ENCODE measurements around the gene UBL5. TPM values are rescaled to one million over a fixed set of nuclear protein-coding genes. Genes with fewer than 3 reads are reported as not detected.

The UBL5 gene
- polyA plus RNA-seq, 2 of the 4 experiments (the other 2 are of a cell fraction) = 460 to 519 TPM

DNA sequence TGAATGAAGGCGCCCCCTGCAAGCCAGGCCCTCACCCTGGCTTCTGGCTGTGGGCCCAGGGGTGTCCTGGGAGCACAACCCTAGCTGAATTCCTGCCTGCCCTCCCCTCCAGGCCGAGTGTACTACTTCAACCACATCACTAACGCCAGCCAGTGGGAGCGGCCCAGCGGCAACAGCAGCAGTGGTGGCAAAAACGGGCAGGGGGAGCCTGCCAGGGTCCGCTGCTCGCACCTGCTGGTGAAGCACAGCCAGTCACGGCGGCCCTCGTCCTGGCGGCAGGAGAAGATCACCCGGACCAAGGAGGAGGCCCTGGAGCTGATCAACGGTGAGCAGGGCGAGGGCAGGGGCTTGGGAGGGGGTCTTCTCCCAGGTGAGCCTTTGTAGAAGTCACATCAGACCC, 10.6 kb downstream of the UBL5 start (continued):
- TF ChIP-seq RCOR1 (IDR thresholded peaks at IDR 0.05; ENCODE audit: low read depth, low read length) = no peak
- no peak for TF ChIP-seq POLR2A (IDR thresholded peaks at IDR 0.05; ENCODE audit: low read length)
- TF ChIP-seq MAX (IDR thresholded peaks at IDR 0.05) = no peak
- TF ChIP-seq NR3C1 (IDR thresholded peaks at IDR 0.05) = no peak

GRCh38 chr19:9839415-9839814, 11.7 kb downstream of the UBL5 start:
- DNase-seq (ENCODE audit: low read depth in 1 of 2, low spot score in 1 of 2) (no peak), ATAC-seq (no peak), FAIRE-seq (no peak)
- Histone ChIP-seq H3K9me3 (no peaks in the 10 kb centered on the region), H3K27ac (no peak overlapping the region), H3K4me1 (peaks cover 8% of the 10 kb centered on the region), H3K4me3 (no peak overlapping the region), H3K4me2 (no peak overlapping the region)
- 100% methylated on average over 1 of the region's 1 CpG for WGBS (ENCODE audit: missing lambda C conversion rate)
- ChIA-PET POLR2A (no interaction called here), CTCF (interaction anchor here (1.0 to 1.3 kb wide), 2 partner anchors 8 to 91 kb away, joined by 4 to 6 read pairs; no protein-coding TSS in a partner anchor)
- TF ChIP-seq REST (IDR thresholded peaks at IDR 0.05) = no peak
- TF ChIP-seq, protein P1, sequence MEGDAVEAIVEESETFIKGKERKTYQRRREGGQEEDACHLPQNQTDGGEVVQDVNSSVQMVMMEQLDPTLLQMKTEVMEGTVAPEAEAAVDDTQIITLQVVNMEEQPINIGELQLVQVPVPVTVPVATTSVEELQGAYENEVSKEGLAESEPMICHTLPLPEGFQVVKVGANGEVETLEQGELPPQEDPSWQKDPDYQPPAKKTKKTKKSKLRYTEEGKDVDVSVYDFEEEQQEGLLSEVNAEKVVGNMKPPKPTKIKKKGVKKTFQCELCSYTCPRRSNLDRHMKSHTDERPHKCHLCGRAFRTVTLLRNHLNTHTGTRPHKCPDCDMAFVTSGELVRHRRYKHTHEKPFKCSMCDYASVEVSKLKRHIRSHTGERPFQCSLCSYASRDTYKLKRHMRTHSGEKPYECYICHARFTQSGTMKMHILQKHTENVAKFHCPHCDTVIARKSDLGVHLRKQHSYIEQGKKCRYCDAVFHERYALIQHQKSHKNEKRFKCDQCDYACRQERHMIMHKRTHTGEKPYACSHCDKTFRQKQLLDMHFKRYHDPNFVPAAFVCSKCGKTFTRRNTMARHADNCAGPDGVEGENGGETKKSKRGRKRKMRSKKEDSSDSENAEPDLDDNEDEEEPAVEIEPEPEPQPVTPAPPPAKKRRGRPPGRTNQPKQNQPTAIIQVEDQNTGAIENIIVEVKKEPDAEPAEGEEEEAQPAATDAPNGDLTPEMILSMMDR (IDR thresholded peaks at IDR 0.05) = no peak
- TF ChIP-seq GATA3 (IDR thresholded peaks at IDR 0.05; ENCODE audit: borderline replicate concordance) = no peak
- TF ChIP-seq, protein P2, sequence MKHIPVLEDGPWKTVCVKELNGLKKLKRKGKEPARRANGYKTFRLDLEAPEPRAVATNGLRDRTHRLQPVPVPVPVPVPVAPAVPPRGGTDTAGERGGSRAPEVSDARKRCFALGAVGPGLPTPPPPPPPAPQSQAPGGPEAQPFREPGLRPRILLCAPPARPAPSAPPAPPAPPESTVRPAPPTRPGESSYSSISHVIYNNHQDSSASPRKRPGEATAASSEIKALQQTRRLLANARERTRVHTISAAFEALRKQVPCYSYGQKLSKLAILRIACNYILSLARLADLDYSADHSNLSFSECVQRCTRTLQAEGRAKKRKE (CRISPR knock-in tag; IDR thresholded peaks at IDR 0.05; ENCODE audit: low read depth) = no peak
- TF ChIP-seq ZSCAN20 (CRISPR knock-in tag; IDR thresholded peaks at IDR 0.05) = no peak
- TF ChIP-seq CEBPB (IDR thresholded peaks at IDR 0.05) = no peak

GRCh38 chr19:9842834-9843625, 15.3 kb downstream of the UBL5 start:
- H3K4me2 ChIP-seq = no peak overlapping the region
- no peaks in the 10 kb centered on the region for H3K9me3 ChIP-seq
- ATAC-seq (no peak), FAIRE-seq (no peak), DNase-seq (ENCODE audit: low read depth in 1 of 2, low spot score in 1 of 2) (no peak)
- WGBS (ENCODE audit: missing lambda C conversion rate) = 89% methylated on average over 3 of the region's 9 CpGs
- no peak overlapping the region for H3K4me3 ChIP-seq
- ChIA-PET POLR2A (no interaction called here), CTCF (interaction anchor here (1.7 kb wide), 1 partner anchor 71 kb away, joined by 3 read pairs; no protein-coding TSS in a partner anchor)
- no peaks in the 10 kb centered on the region for H3K4me1 ChIP-seq
- H3K27ac ChIP-seq = no peak overlapping the region
- no peak for TF ChIP-seq TP53 (CRISPR knock-in tag; IDR thresholded peaks at IDR 0.05)
- no peak for TF ChIP-seq EHF (CRISPR knock-in tag; IDR thresholded peaks at IDR 0.05)
- TF ChIP-seq NFE2L2 (conservative IDR thresholded peaks at IDR 0.05; ENCODE audit: low read length) = no peak
- TF ChIP-seq HOXA7 (CRISPR knock-in tag; IDR thresholded peaks at IDR 0.05) = no peak
- TF ChIP-seq NR3C1 (IDR thresholded peaks at IDR 0.05) = no peak
- TF ChIP-seq ZNF302 (CRISPR knock-in tag; IDR thresholded peaks at IDR 0.05) = no peak
- TF ChIP-seq PHF8 (IDR thresholded peaks at IDR 0.05; ENCODE audit: borderline replicate concordance, low read depth) = no peak
- no peak for TF ChIP-seq EP300 (IDR thresholded peaks at IDR 0.05)
- TF ChIP-seq SMC3 (IDR thresholded peaks at IDR 0.05) = no peak
- no peak for TF ChIP-seq JUNB (IDR thresholded peaks at IDR 0.05)
- TF ChIP-seq RFX5 (IDR thresholded peaks at IDR 0.05) = no peak
- TF ChIP-seq CBX2 (IDR thresholded peaks at IDR 0.05; ENCODE audit: borderline replicate concordance, low read depth) = no peak
- TF ChIP-seq RAD21 (conservative IDR thresholded peaks at IDR 0.05 in 1 of 2, IDR thresholded peaks at IDR 0.05 in 1 of 2) = no peak
- no peak for TF ChIP-seq JUN (IDR thresholded peaks at IDR 0.05)
- TF ChIP-seq KDM5A (IDR thresholded peaks at IDR 0.05) = no peak
- TF ChIP-seq, protein P1 (IDR thresholded peaks at IDR 0.05) = no peak
- TF ChIP-seq BHLHE40 (IDR thresholded peaks at IDR 0.05; ENCODE audit: low read depth, low read length) = no peak
- no peak for TF ChIP-seq ZFP36 (IDR thresholded peaks at IDR 0.05; ENCODE audit: borderline replicate concordance, partially characterized antibody)
